ENCODE data around the gene CD22. TPM values are rescaled to one million over a fixed set of nuclear protein-coding genes. Genes with fewer than 3 reads are reported as not detected.

Gene CD22
- total RNA-seq, 4 donors from 2014 or later: 2.7 to 5.6 (median 4.9) TPM

GRCh38 chr19:35349614-35350521 is 20.9 kb downstream of the CD22 start:
- no peak for ATAC-seq
- TF ChIP-seq POLR2A (IDR thresholded peaks at IDR 0.05): no peak
- TF ChIP-seq EP300 (IDR thresholded peaks at IDR 0.05): no peak
- TF ChIP-seq CTCF (IDR thresholded peaks at IDR 0.05): no peak
- H3K4me1 ChIP-seq: no peaks in the 10 kb centered on the region
- peaks cover 75% of the 10 kb centered on the region for H3K27me3 ChIP-seq
- H3K36me3 ChIP-seq: no peaks in the 10 kb centered on the region
- H3K4me3 ChIP-seq: no peak overlapping the region
- H3K27ac ChIP-seq: no peak overlapping the region
- WGBS, 2 donors (ENCODE audit: low coverage in 1 of 2): 38 to 67% methylated on average over 2 to 3 of the region's 17 CpGs
- H3K9me3 ChIP-seq: no peaks in the 10 kb centered on the region

- no peak overlapping the region for H3K4me3 ChIP-seq
- H3K27ac ChIP-seq: no peak overlapping the region
- no peaks in the 10 kb centered on the region for H3K36me3 ChIP-seq
- no peaks in the 10 kb centered on the region for H3K9me3 ChIP-seq
- ATAC-seq: no peak
- no peak for TF ChIP-seq EP300 (IDR thresholded peaks at IDR 0.05)
- no peak for TF ChIP-seq POLR2A (IDR thresholded peaks at IDR 0.05)
- TF ChIP-seq POLR2AphosphoS5 (IDR thresholded peaks at IDR 0.05): no peak
- no peak for TF ChIP-seq CTCF (IDR thresholded peaks at IDR 0.05)
- H3K27me3 ChIP-seq: peaks cover 78% of the 10 kb centered on the region
- no peaks in the 10 kb centered on the region for H3K4me1 ChIP-seq
- 84 to 86% methylated on average over 2 to 4 of the region's 7 CpGs for WGBS, 2 donors (ENCODE audit: low coverage in 1 of 2)
Observed at GRCh38 chr19:35350591-35350990, 21.6 kb downstream of the CD22 start.

GRCh38 chr19:35351411-35352176 is 22.6 kb downstream of the CD22 start:
- H3K9me3 ChIP-seq: no peaks in the 10 kb centered on the region
- TF ChIP-seq CTCF (IDR thresholded peaks at IDR 0.05): no peak
- no peak overlapping the region for H3K4me3 ChIP-seq
- H3K4me1 ChIP-seq: no peaks in the 10 kb centered on the region
- no peak overlapping the region for H3K27ac ChIP-seq
- 100% methylated on average over 1 of the region's 47 CpGs; no CpG with 5 or more reads in 1 of the 2 donors for WGBS, 2 donors (ENCODE audit: low coverage in 1 of 2)
- ATAC-seq: no peak
- no peaks in the 10 kb centered on the region for H3K36me3 ChIP-seq
- peaks cover 75% of the 10 kb centered on the region for H3K27me3 ChIP-seq

GRCh38 chr19:35352177-35352447 is 23.1 kb downstream of the CD22 start:
- Histone ChIP-seq H3K9me3 (no peaks in the 10 kb centered on the region), H3K36me3 (no peaks in the 10 kb centered on the region), H3K4me1 (no peaks in the 10 kb centered on the region), H3K27me3 (peaks cover 72% of the 10 kb centered on the region), H3K27ac (no peak overlapping the region), H3K4me3 (no peak overlapping the region)
- WGBS, 2 donors (ENCODE audit: low coverage in 1 of 2): no CpG with 5 or more reads among the region's 18 CpGs
- no peak for ATAC-seq
- no peak for TF ChIP-seq POLR2A (IDR thresholded peaks at IDR 0.05)
- TF ChIP-seq CTCF (IDR thresholded peaks at IDR 0.05): no peak

All from gastroesophageal sphincter (tissue), 4 donors.